ENCODE results near the gene SHF.

DNA sequence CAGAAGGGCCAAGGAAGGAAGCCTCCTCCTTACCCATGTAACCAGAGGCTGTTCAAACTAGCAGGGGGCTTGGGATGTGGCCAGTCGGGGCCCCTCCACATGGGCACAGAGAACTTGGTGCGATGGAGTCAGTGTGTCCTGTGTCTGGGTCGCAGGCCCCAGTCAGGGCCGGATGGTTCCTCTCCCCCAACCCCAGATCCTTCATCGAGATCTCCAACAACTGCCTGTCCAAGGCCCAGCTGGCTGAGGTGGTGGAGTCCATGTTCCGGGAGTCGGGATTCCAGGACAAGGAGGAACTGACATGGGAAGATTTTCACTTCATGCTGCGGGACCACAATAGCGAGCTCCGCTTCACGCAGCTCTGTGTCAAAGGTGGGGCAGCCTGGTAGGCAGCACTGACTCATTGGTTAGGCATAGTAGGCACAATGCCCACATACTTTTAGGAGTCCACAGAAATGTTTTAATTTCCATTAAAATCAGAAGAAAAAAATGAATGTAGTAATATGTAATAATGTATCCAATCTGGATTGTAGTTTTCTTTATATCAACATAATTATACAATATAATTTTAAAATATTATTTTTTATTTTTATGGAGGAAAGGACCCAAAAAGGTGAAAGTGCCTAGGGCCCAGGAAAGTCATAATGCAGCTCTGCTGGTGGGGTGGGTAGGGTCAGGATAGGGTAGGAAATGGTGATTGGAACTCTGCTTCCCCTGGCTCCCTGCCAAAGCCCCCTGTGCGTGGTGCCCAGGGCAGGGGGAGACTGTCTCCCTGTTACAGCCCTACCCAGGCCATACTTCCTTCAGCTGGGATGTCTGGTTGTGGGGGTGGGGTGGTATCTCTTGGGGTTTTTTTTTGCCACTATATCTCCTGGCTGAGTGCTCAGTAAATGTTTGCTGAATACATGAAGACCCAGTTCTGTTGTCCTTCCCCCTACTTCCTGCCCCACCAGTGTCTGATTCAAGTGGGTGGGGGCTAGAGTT is 39.4 kb downstream of the SHF start:
- TF ChIP-seq, protein P1, sequence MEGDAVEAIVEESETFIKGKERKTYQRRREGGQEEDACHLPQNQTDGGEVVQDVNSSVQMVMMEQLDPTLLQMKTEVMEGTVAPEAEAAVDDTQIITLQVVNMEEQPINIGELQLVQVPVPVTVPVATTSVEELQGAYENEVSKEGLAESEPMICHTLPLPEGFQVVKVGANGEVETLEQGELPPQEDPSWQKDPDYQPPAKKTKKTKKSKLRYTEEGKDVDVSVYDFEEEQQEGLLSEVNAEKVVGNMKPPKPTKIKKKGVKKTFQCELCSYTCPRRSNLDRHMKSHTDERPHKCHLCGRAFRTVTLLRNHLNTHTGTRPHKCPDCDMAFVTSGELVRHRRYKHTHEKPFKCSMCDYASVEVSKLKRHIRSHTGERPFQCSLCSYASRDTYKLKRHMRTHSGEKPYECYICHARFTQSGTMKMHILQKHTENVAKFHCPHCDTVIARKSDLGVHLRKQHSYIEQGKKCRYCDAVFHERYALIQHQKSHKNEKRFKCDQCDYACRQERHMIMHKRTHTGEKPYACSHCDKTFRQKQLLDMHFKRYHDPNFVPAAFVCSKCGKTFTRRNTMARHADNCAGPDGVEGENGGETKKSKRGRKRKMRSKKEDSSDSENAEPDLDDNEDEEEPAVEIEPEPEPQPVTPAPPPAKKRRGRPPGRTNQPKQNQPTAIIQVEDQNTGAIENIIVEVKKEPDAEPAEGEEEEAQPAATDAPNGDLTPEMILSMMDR (IDR thresholded peaks at IDR 0.05), result no peak
- TF ChIP-seq EP300 (IDR thresholded peaks at IDR 0.05), result no peak
- TF ChIP-seq POLR2AphosphoS5 (IDR thresholded peaks at IDR 0.05), result no peak
- TF ChIP-seq POLR2A (IDR thresholded peaks at IDR 0.05), result no peak
